HG03064 (cell line): ENCODE data around the gene MS4A2.
"Not testable (repeated sequence)": the region's sequence is repeated elsewhere in the genome, so short reads cannot be mapped to it uniquely, and the experiment has no call there.

Experiments
- ATAC-seq: cut with Tn5 transposase; IDR thresholded peaks from one replicate; pipeline ENCODE4 v1.9.1; 2021; ENCODE audit warnings: low read depth; ENCODE audit not compliant: unreplicated experiment

Gene MS4A2

DNA sequence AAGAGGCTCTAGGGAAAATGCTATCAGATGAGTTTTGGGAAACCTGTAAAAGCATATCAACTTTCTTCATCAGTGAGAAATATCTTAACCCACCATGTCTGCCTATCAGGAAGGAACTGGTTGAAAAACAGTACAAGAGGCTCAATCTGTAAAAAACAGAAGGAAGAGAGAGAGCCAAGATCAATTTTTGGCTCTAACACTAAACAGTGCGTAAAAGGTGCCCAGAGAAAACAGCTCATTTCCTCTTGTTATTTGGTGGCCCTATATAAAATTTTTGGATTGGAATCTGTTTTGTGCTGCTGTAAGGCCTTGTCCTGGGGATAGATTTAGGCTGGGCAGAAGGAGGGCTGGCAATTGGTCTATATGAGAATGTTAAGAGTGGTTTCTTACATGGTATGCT, 12.1 kb downstream of the MS4A2 start:
- ATAC-seq: no peak

DNA sequence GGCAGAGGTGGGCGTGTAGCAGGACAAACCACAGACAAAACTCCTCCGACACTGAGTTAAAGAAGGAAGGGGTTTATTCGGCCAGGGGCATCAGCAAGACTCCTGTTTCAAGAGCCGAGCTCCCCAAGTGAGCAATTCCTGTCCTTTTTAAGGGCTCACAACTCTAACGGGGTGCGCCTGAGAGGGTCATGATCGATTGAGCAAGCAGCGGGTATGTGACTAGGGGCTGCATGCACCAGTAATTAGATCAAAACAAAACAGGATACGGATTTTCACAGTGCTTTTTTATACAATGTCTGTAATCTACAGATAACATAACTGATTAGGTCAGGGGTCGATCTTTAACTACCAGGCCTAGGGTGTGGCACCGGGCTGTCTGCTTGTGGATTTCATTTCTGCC, 12.9 kb downstream of the MS4A2 start:
- ATAC-seq: not testable (repeated sequence)

DNA sequence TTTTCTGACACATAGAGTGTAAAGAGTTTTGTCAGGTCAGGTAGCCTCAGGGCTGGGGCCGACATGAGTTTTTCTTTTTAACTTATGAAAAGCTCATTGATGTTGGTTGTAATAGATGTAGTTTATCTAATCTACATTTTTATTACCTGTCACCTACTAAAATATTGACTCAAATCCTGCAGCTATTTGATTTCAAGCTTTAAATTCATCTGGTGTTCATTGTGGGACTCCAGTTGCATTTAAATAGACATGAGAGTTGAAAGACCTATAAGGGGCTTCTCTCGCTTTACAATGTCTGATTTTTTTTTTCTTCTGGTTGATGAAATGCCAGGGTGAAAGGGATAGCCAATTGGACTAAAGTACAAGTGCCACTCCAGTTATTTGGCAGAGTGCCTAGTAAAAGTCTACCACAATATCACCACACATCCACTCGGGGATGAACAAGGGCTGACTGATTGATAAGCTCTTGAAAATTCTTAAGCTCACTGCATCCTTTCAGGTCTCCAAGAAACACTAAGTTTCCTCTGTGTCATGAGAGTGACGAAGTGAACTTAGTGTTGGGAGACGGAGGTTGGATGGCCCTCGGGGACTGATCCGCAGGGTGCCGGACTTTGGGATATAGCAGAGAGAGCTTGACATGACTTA, 16.1 kb downstream of the MS4A2 start:
- ATAC-seq: not testable (repeated sequence)

DNA sequence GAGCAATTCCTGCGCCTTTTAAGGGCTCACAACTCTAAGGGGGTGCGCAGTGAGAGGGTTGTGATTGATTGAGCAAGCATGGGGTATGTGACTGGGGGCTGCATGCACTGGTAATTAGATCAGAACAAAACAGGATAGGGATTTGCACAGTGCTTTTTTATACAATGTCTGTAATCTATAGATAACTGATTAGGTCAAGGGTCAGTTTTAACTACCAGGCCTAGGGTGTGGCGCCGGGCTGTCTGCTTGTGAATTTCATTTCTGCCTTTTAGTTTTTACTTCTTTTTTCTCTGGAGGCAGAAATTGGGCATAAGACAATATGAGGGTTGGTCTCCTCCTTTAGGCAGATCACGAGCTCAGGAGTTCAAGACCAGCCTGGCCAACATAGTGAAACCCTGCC, 20.2 kb downstream of the MS4A2 start:
- not testable (repeated sequence) for ATAC-seq

DNA sequence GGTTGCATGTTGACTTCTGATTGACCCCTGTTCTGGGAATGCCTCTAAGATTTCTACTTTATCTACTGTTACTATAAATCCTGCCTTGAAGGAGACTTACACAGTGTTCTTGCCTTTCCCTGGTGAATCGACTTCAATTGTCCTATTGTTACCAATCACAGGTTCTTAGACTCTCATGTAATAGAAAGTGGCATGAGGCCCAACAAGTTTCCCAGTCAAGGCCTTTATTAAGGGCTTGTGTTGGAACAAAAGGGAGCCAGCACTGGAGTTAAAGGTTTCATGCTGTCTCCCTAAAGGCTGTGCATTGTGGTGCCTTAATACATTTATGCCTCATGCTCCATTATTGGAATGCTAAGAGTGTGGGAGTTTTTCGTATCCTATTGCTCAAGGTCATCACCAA, 23.3 kb downstream of the MS4A2 start:
- ATAC-seq: no peak

DNA sequence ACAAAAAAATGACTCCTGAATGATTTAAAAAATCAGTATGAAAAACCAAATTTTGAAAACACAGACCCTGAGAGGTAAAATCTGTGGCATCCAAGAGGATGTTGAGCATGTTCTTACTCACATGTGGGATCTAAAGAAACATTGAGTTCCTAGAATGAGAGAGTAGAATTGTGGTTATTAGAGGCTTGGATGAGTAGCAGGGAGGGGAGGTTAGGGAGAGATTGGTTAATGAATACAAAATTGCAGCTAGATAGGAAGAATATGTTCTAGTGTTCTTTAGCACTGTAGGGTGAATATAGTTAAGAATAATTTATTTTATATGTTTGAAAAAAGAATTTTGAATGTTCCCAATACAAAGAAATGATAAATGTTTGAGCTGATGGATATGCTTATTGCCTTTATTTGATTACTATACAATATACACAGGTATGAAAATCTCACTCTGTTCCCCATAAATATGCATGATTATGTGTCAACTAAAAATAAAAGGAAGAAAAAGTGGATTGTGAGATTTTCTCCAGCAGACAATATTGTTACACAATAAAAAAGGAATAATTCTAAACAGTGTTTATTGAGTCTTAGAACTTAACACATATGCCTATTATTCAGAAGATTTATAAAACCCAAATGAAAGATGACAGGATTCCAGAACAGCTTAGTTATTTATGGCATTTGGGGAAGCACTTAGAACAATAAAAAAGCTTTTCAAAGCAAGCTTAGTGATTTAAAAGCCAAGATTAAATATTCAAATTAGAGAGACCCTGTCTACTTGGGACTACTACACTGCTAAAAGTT, 28.7 kb downstream of the MS4A2 start:
- no peak for ATAC-seq

DNA sequence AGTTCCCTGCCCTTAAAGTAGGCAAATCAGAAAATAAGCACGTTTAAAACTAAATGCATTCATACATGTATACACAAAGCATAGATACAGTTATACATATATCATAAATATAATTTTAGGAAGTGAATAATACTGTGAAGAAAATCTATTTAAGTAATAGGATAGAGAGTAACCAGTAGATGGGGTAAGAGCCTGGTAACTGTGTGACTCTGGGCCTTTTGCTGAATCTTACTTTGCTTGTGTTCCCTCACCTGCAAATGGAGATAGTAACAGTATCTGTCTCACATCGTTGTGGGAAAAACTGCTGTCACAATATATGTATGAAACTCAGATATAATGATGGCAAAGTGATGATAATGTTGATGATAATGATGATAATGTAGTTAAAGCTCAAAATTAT, 29.9 kb downstream of the MS4A2 start:
- ATAC-seq: no peak

DNA sequence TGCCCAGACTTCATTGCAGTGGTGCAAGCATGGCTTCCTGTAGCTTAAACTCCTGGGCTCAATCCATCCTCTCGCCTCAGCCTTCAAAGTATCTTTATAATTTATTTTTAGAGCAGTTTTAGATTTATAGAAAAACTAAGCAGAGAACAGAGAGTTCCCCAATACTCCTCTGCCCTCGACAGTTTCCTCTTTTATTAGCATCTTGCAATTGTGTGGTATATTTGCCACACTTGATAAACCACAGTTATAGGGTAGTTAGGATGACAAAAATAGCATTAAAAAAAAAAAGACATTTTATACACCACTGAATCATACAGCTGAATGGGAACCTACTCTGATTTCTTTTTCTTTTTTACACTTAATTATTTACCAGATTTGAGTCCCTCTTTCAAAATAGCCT, 31.2 kb downstream of the MS4A2 start:
- no peak for ATAC-seq

DNA sequence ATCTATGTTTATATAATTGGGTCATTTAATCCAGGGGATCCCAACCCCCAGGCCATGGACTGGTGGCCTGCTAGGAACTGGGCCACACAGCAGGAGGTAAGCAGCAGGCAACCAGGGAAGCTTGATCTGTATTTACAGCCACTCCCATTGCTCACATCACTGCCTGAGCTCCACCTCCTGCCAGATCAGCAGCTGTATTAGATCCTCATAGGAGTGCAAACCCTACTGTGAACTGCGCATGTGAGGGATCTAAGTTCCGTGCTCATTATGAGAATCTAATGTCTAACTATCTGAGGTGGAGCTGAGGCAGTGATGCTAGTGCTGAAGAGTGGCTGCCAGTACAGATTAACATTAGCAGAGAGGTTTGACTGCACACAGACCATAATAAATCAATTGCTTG, 32.8 kb downstream of the MS4A2 start:
- no peak for ATAC-seq

DNA sequence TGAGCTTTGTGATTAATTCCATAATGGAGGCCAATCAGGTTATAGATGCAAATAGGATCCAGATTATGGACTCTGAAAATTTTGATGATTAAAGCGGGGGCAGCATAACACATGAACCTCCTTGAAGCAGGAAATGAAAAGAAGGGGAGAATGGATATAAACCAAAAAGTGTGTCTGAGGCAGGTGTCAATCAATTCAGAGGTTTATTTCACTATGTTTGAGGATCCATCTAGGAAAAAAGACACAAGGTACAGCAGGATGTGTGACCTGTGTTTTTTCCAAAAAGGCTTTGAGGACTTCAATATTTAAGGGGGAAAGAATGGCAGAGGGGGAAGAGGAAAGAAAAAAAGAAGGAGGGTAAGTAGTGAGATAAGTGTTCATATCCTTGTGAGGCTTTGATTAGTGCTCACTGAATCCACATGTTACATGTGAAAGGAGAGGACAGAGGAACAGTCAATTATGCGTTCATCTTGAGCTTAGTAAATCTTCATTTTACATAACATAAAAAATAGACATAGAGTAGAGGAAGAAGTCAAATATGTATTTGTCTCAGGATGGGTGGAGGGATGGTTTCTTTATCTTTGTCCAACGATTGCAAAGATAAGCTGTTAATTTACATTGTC, 34.1 kb downstream of the MS4A2 start:
- ATAC-seq: no peak

DNA sequence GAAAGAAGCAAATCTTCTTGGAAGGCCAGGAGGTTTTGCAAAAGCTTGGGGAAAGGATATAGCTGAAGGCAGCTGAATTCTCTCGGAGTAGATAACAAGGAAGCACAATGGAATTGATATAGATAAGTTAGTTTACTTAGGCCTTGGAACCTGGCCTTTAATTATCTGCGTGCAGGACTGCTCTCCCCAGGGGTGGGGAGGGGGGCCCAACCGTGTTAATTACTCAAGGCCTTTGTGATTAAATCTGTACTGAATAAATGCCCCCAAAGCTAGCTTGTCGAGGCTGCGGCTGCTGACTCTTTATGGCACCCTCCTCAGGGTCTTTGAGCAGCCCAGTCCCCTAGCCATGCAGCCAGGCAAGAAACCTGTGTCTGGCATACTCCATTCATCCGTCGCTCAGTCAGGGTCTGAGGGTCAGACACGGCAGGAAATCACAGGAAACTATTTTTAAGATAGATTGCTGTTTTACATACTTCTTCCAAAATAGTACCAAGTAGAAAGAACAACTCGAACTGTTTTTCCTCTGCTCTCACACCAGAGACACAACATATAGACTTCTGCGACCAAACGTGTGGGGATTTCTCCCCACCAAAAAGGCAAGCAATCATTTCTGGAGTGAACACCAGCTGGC, 36.5 kb downstream of the MS4A2 start:
- no peak for ATAC-seq

DNA sequence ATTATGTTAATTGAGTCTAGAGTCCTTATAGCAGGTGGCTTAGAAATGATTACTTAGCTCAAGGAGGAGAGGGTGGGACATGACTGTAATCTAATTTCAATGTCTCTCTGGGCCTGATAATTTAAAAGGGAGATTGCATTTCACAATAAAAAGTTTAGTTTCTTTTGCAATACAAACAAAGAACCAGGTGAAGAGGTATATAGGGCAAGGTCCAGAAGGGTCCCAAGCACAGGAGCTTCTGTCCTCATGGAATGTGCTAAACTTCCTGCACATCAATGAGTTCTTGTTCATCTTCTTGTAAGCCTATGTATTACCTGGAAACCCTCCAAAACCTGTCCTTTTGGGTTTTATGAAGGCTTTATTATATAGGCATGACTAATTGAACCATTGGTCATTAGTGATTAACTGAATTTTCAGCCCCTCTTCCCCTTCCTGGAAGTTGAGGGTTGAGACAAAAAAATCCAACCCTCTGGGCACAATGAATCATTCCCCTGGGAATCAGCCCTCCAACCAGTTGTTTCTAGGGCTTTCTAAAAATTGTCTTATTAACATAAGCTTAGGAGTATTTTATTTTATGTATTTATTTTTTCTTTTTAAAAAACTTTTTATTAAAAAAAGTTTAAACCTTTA, 37.6 kb downstream of the MS4A2 start:
- no peak for ATAC-seq

DNA sequence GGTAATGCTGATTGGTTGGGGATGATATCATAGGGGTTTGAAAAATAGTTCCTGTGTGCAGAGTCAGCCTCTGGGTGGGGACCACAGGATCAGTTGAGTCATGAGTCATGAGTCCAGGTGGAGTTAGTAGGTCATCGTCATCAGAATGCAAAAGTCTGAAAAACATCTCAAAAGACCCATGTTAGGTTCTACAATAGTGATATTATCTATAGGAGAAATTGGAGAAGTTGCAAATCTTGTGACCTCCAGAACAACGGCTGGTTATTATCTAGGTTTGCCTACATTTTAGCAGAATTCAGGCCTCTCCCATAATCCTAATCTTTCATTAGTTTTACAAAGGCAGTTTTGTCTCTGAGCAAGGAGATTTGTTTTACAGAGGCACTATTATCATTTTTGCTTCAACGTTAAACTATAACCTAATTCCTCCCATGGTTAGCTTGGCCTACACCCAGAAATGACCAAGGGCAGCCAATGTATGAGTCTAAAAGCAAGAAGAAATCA, 38.9 kb downstream of the MS4A2 start:
- no peak for ATAC-seq

DNA sequence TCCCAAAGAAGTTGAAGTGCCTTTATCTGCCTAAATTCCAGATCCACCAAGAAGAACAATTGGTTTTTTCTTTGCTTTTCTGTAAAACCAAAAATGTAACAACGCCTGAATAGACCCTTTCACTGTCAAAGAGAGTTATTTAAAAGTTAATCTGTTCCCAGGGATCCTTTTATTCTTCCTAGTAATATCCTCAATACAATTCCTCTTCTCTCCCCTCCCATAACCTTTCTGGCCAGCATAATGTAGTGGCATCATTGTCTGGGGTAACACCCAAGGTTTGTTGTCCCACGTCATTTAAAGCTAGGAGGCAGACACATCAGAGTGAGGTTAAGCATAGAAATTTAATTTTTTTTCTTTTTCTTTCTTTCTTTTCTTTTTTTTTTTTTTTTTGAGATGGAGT, 39.9 kb downstream of the MS4A2 start:
- no peak for ATAC-seq

DNA sequence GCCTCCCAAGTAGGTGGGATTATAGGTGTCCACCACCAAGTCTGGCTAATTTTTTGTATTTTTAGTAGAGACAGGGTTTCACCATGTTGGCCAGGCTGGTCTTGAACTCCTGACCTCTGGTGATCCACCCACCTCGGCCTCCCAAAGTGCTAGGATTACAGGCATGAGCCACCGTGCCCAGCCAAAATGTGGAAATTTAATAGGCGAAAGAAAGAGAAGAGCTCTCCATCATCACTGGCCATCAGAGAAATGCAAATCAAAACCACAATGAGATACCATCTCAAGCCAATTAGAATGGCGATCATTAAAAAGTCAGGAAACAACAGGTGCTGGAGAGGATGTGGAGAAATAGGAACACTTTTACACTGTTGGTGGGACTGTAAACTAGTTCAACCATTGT, 40.4 kb downstream of the MS4A2 start:
- ATAC-seq: not testable (repeated sequence)

DNA sequence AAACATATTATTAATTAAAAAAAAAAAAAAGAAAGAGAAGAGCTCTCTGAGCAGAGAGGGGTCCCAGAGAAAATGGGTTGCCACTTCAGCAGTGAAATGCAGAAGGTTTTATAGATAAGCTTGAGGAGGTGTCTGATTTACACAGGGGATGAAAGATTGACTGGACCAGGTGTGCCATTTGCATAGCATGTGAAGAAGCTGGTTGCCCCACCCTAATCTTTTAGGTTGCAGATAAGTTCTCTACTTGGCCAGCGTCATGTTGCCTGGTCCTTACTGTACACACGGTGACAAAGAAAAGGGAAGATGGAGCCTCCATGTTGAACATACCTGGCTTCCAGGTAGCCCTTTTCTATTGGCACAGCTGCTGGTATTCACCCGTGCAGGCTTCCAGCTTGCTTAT, 41.4 kb downstream of the MS4A2 start:
- ATAC-seq: no peak

DNA sequence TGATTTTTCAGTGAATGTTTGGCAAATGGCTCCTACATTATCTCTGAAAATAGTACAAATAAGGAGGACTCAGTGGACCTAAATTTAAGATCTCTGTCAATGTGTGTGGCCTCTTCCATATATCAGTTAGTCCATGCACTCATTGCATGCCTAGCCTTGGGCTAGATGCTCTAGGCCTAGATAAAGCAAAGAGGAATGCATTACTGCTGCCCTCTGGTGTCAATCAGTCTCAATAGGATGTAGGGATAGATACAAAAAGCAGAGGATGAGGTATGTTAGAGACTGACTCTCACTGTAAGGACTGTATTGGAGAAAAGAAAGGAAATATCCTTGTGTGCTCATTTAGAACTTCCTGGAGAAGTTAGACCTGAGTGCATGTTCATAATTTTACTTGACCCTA, 42.0 kb downstream of the MS4A2 start:
- ATAC-seq: no peak

DNA sequence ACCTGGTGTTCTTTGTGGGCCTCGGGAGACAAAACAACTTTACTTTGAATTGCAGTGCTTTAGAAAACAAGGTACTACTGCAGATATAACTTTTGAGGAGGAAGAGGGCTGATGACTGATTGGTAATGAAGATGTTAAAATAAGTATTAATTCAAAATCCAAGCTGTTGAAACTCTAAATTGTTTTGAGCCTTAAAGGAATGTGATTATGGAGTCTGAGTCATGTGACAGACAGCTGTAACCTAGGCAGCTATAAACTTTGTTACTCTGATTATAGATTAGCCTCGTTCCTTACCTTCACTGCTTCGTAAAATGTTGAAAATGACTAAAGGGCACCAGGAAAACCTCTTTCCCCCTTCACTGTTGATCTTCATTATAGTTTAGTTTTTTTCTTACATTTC, 43.4 kb downstream of the MS4A2 start:
- no peak for ATAC-seq

DNA sequence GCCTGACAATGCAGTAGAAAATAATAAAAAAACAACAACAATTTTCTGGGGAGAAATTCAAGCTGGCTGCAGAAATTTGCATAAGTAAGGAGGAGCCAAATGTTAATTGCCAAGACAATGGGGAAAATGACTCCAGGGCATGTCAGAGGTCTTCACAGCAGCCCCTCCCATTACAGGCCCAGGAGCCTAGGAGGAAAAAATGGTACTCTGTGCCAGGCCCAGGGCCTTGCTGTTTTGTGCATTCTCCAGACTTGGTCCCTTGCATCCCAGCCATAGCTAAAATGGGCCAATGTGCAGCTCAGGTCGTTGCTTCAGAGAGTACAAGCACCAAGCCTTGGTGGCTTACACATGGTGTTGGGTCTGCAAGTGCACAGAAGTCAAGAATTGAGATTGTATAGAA, 45.5 kb downstream of the MS4A2 start:
- no peak for ATAC-seq

DNA sequence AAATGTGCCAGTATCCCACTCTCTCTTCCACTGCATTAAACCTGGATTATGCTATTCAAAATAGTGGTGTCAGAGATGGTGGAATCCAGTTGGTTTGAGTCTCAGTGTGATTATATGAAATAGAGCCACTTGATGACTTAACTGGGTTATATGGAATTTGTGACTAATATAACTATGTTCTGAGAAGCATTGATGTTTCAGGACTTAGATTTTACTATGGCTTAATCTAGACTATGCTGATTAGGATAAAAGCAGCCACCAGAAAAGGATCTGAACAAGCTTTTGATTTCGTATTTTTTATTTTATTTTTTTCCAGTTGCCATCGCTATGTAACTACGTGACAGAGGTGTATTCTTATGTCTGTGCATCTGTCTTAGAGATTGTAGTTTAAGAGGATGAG, 55.3 kb downstream of the MS4A2 start:
- ATAC-seq: no peak

DNA sequence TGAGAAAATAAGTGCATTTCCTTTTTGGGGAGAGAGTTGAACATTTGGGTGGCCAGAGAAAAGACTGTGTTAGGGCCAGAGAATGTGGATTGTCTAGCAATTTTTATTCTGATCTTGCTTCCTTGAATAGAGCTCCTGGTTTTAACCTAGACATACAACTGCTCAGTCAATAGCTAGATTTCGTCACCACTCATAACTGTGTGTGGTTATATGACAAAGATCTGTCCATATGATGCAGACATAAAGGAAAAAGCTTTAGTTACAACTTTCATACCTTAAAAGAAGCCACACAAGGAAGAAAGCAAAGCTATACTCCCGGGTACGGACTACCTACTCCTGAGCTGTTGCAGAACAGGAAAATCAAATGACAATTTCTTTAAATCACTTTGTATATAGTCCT, 57.2 kb downstream of the MS4A2 start:
- ATAC-seq: no peak
